Astrocyte (in vitro differentiated cells and primary cell): ENCODE results near the gene CACHD1.

Experiments
- EZH2 ChIP-seq: IDR thresholded peaks from 2 replicates; pipeline ENCODE4 v1.6.1; 2012; ENCODE audit warnings: mild to moderate bottlenecking, low read length, inconsistent platforms; ENCODE audit not compliant: insufficient read depth
- TF ChIP-seq, protein P1 (sequence below): IDR thresholded peaks from 2 replicates; pipeline ENCODE4 v1.5.1; 2011; ENCODE audit warnings: low read depth, mild to moderate bottlenecking, inconsistent platforms, low read length, moderate library complexity; ENCODE audit not compliant: insufficient read depth

GRCh38 chr1:64545118-64545843 lies 75.4 kb downstream of the CACHD1 start:
- TF ChIP-seq, protein P1, sequence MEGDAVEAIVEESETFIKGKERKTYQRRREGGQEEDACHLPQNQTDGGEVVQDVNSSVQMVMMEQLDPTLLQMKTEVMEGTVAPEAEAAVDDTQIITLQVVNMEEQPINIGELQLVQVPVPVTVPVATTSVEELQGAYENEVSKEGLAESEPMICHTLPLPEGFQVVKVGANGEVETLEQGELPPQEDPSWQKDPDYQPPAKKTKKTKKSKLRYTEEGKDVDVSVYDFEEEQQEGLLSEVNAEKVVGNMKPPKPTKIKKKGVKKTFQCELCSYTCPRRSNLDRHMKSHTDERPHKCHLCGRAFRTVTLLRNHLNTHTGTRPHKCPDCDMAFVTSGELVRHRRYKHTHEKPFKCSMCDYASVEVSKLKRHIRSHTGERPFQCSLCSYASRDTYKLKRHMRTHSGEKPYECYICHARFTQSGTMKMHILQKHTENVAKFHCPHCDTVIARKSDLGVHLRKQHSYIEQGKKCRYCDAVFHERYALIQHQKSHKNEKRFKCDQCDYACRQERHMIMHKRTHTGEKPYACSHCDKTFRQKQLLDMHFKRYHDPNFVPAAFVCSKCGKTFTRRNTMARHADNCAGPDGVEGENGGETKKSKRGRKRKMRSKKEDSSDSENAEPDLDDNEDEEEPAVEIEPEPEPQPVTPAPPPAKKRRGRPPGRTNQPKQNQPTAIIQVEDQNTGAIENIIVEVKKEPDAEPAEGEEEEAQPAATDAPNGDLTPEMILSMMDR, result no peak
- TF ChIP-seq EZH2, result no peak
